Trophoblast cell (in vitro differentiated cells and primary cell): Measurements from ENCODE around the gene PRR14L.

Source experiments
- DNase-seq, 2 donors: peaks; one replicate each; pipeline ENCODE4 v3.0.0-alpha.2; 2016
- H2AFZ ChIP-seq: 2 replicates; pipeline ENCODE4 v1.6.1; 2013; ENCODE audit warnings: low read length, moderate library complexity, mild to moderate bottlenecking; ENCODE audit not compliant: insufficient read depth, poor library complexity
- H2AK5ac ChIP-seq: 2 replicates; pipeline ENCODE4 v1.6.1; 2013; ENCODE audit warnings: mild to moderate bottlenecking, low read length
- H2BK120ac ChIP-seq: 2 replicates; pipeline ENCODE4 v1.6.1; 2013; ENCODE audit warnings: low read length, mild to moderate bottlenecking, moderate library complexity; ENCODE audit not compliant: insufficient read depth, poor library complexity
- H2BK12ac ChIP-seq: 2 replicates; pipeline ENCODE4 v1.6.1; 2013; ENCODE audit warnings: mild to moderate bottlenecking, low read length, moderate library complexity
- H2BK5ac ChIP-seq: 2 replicates; pipeline ENCODE4 v1.6.1; 2013; ENCODE audit warnings: low read length, low read depth, moderate library complexity, mild to moderate bottlenecking; ENCODE audit not compliant: poor library complexity
- H3K14ac ChIP-seq: 2 replicates; pipeline ENCODE4 v1.6.1; 2013; ENCODE audit warnings: mild to moderate bottlenecking, low read length
- H3K18ac ChIP-seq: 2 replicates; pipeline ENCODE4 v1.6.1; 2013; ENCODE audit warnings: mild to moderate bottlenecking, low read length
- H3K23ac ChIP-seq: 2 replicates; pipeline ENCODE4 v1.6.1; 2013; ENCODE audit warnings: low read length
- H3K27ac ChIP-seq: 2 replicates; pipeline ENCODE4 v1.5.1; 2013; ENCODE audit warnings: low read depth, mild to moderate bottlenecking, inconsistent platforms, low read length, moderate library complexity
- H3K27me3 ChIP-seq: 2 replicates; pipeline ENCODE4 v1.6.1; 2013; ENCODE audit warnings: inconsistent platforms, mild to moderate bottlenecking, low read length, moderate library complexity; ENCODE audit not compliant: insufficient read depth
- H3K36me3 ChIP-seq, 2 experiments: 1 replicate in 1 of 2; 2 replicates in 1 of 2; pipeline ENCODE4 v1.6.1; 2013; ENCODE audit warnings: low read length in 2 of 2, mild to moderate bottlenecking in 2 of 2, moderate library complexity in 1 of 2; ENCODE audit not compliant: insufficient read depth in 2 of 2, control insufficient read depth in 1 of 2
- H3K4ac ChIP-seq: 2 replicates; pipeline ENCODE4 v1.6.1; 2013; ENCODE audit warnings: low read depth, mild to moderate bottlenecking, low read length, moderate library complexity
- H3K4me1 ChIP-seq, 2 experiments: 1 replicate in 1 of 2; 2 replicates in 1 of 2; pipeline ENCODE4 v1.6.1; 2013; ENCODE audit warnings: low read length in 2 of 2, mild to moderate bottlenecking in 2 of 2, moderate library complexity in 1 of 2; ENCODE audit not compliant: insufficient read depth in 2 of 2, control insufficient read depth in 1 of 2
- H3K4me2 ChIP-seq: 2 replicates; pipeline ENCODE4 v1.6.1; 2013; ENCODE audit warnings: inconsistent platforms, mild to moderate bottlenecking, low read length, moderate library complexity
- H3K4me3 ChIP-seq: 2 replicates; pipeline ENCODE4 v1.5.1; 2013; ENCODE audit warnings: mild to moderate bottlenecking, low read depth, low read length, inconsistent platforms
- H3K79me1 ChIP-seq: one replicate; pipeline ENCODE4 v1.6.1; 2013; ENCODE audit warnings: low read length
- H3K79me2 ChIP-seq: 2 replicates; pipeline ENCODE4 v1.6.1; 2013; ENCODE audit warnings: low read length, mild to moderate bottlenecking; ENCODE audit not compliant: control insufficient read depth, insufficient read depth, poor library complexity
- H3K9ac ChIP-seq: 2 replicates; pipeline ENCODE4 v1.6.1; 2013; ENCODE audit warnings: mild to moderate bottlenecking, low read length
- H3K9me3 ChIP-seq: 2 replicates; pipeline ENCODE4 v1.6.1; 2013; ENCODE audit warnings: low read depth, mild to moderate bottlenecking, control low read depth, inconsistent platforms, low read length; ENCODE audit not compliant: insufficient read depth
- H4K12ac ChIP-seq: 2 replicates; pipeline ENCODE4 v1.6.1; 2013; ENCODE audit warnings: low read depth, mild to moderate bottlenecking, low read length, moderate library complexity
- H4K8ac ChIP-seq: 2 replicates; pipeline ENCODE4 v1.6.1; 2013; ENCODE audit warnings: low read depth, mild to moderate bottlenecking, low read length, moderate library complexity
- H4K91ac ChIP-seq: one replicate; pipeline ENCODE4 v1.6.1; 2013; ENCODE audit warnings: low read depth, mild to moderate bottlenecking, low read length, moderate library complexity
- WGBS: extraction: QIAGEN DNeasy Blood & Tissue Kit; methylation state at CpG from one replicate; pipeline ENCODE4 v1.1.7; 2013; ENCODE audit warnings: missing lambda C conversion rate; ENCODE audit not compliant: insufficient read length, insufficient coverage; ENCODE audit errors: extremely low coverage; 5-methylcytosine and 5-hydroxymethylcytosine counted together

PRR14L gene

DNA sequence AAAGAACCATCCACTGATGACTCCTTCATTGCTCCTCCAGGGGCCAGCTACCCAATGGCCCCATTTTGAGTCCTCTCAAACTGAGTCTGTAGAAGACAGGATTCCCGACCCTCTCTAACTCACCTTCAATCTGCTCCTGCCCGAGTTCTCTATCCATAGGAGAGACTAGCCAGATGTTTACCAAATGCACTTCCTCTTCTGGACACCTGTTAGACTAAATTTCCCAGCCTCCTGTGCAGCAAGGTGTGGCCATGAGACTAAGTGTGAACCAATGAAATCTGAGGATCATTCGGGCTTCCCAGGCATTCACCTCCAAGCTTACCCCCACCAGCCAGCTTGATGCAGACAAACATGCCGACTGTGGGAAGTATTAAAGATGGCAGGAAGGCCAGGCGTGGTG, 95.5 kb downstream of the PRR14L start:
- Histone ChIP-seq H3K27ac (no peak overlapping the region), H3K4me1 (peaks cover 2 to 6% of the 10 kb centered on the region in 2 experiments)
- no CpG with 5 or more reads among the region's 5 CpGs for WGBS

GRCh38 chr22:31653944-31654343, 96.0 kb downstream of the PRR14L start:
- H2BK5ac ChIP-seq, result no peak overlapping the region
- no CpG with 5 or more reads among the region's 2 CpGs for WGBS

More for the DNA sequence above, 95.5 kb downstream of the PRR14L start:
- no peaks in the 10 kb centered on the region for H3K79me1 ChIP-seq
- H3K14ac ChIP-seq, result no peak overlapping the region
- H2BK5ac ChIP-seq, result no peak overlapping the region
- no peaks in the 10 kb centered on the region for H3K27me3 ChIP-seq
- no peak overlapping the region for H3K4ac ChIP-seq
- H3K23ac ChIP-seq, result no peak overlapping the region
- H3K4me2 ChIP-seq, result no peak overlapping the region
- H3K4me3 ChIP-seq, result no peak overlapping the region
- no peak overlapping the region for H4K91ac ChIP-seq
- no peak overlapping the region for H2BK120ac ChIP-seq
- peaks cover 2% of the 10 kb centered on the region for H3K9me3 ChIP-seq
- H3K18ac ChIP-seq, result no peak overlapping the region
- H4K12ac ChIP-seq, result no peak overlapping the region
- H4K8ac ChIP-seq, result no peak overlapping the region
- no peak for DNase-seq
- no peak overlapping the region for H2AK5ac ChIP-seq
- H2BK12ac ChIP-seq, result no peak overlapping the region
- no peak overlapping the region for H2AFZ ChIP-seq
- H3K36me3 ChIP-seq, result no peaks in the 10 kb centered on the region
- H3K9ac ChIP-seq, result no peak overlapping the region
- H3K79me2 ChIP-seq, result no peaks in the 10 kb centered on the region

GRCh38 chr22:31652911-31653684, 96.8 kb downstream of the PRR14L start:
- Histone ChIP-seq H3K4me2 (no peak overlapping the region), H3K4ac (no peak overlapping the region), H2AFZ (no peak overlapping the region), H3K36me3 (peaks cover under 1 to 1% of the 10 kb centered on the region in 2 experiments), H3K9me3 (peaks cover 2% of the 10 kb centered on the region), H3K79me2 (no peaks in the 10 kb centered on the region), H2BK5ac (no peak overlapping the region), H3K4me3 (no peak overlapping the region), H3K4me1 (peaks cover 2 to 6% of the 10 kb centered on the region in 2 experiments), H3K23ac (no peak overlapping the region), H2BK12ac (no peak overlapping the region), H2BK120ac (no peak overlapping the region), H4K8ac (no peak overlapping the region), H3K14ac (no peak overlapping the region), H3K79me1 (no peaks in the 10 kb centered on the region), H4K12ac (no peak overlapping the region), H3K27ac (no peak overlapping the region), H3K9ac (no peak overlapping the region), H4K91ac (no peak overlapping the region), H3K18ac (no peak overlapping the region), H3K27me3 (no peaks in the 10 kb centered on the region), H2AK5ac (no peak overlapping the region)
- no peak for DNase-seq
- no CpG with 5 or more reads among the region's 9 CpGs for WGBS

More at GRCh38 chr22:31653944-31654343, 96.0 kb downstream of the PRR14L start:
- H3K9me3 ChIP-seq, result peaks cover 2% of the 10 kb centered on the region
- H3K27me3 ChIP-seq, result no peaks in the 10 kb centered on the region
- no peak overlapping the region for H3K23ac ChIP-seq
- H3K18ac ChIP-seq, result no peak overlapping the region
- H4K8ac ChIP-seq, result no peak overlapping the region
- H2AFZ ChIP-seq, result no peak overlapping the region
- no peak overlapping the region for H3K4me2 ChIP-seq
- H4K91ac ChIP-seq, result no peak overlapping the region
- H3K4ac ChIP-seq, result peak overlapping the region; percentile 19
- H3K9ac ChIP-seq, result no peak overlapping the region
- DNase-seq, result no peak
- H3K4me3 ChIP-seq, result no peak overlapping the region
- H2BK120ac ChIP-seq, result no peak overlapping the region
- no peak overlapping the region for H2AK5ac ChIP-seq
- no peaks in the 10 kb centered on the region for H3K79me1 ChIP-seq
- H3K27ac ChIP-seq, result no peak overlapping the region
- H3K36me3 ChIP-seq, result no peaks in the 10 kb centered on the region
- H4K12ac ChIP-seq, result no peak overlapping the region
- peaks cover 2 to 6% of the 10 kb centered on the region in 2 experiments for H3K4me1 ChIP-seq
- H2BK12ac ChIP-seq, result no peak overlapping the region
- H3K79me2 ChIP-seq, result no peaks in the 10 kb centered on the region
- no peak overlapping the region for H3K14ac ChIP-seq

GRCh38 chr22:31652088-31652487, 97.8 kb downstream of the PRR14L start:
- no peak overlapping the region for H3K18ac ChIP-seq
- H3K4me2 ChIP-seq, result no peak overlapping the region
- H3K9me3 ChIP-seq, result peaks cover 2% of the 10 kb centered on the region
- H3K79me2 ChIP-seq, result no peaks in the 10 kb centered on the region
- H4K91ac ChIP-seq, result no peak overlapping the region
- no peak overlapping the region for H2BK12ac ChIP-seq
- H3K23ac ChIP-seq, result no peak overlapping the region
- no peak overlapping the region for H2AFZ ChIP-seq
- H3K79me1 ChIP-seq, result no peaks in the 10 kb centered on the region
- H3K4me3 ChIP-seq, result no peak overlapping the region
- H3K27me3 ChIP-seq, result no peaks in the 10 kb centered on the region
- H3K36me3 ChIP-seq, result peaks cover 3 to 4% of the 10 kb centered on the region in 2 experiments
- no peak overlapping the region for H2BK120ac ChIP-seq
- WGBS, result no CpG with 5 or more reads among the region's 9 CpGs
- H3K4me1 ChIP-seq, result peaks cover 4 to 8% of the 10 kb centered on the region in 2 experiments
- H3K27ac ChIP-seq, result no peak overlapping the region
- H3K9ac ChIP-seq, result no peak overlapping the region
- no peak overlapping the region for H3K14ac ChIP-seq
- no peak overlapping the region for H2AK5ac ChIP-seq
- H4K12ac ChIP-seq, result no peak overlapping the region
- no peak overlapping the region for H3K4ac ChIP-seq
- H2BK5ac ChIP-seq, result no peak overlapping the region
- no peak overlapping the region for H4K8ac ChIP-seq
- DNase-seq, result peak; percentile 69 to 70
